Body of pancreas (tissue), 4 donors: ENCODE results near the gene NRF1. TPM values are rescaled to one million over a fixed set of nuclear protein-coding genes. Genes with fewer than 3 reads are reported as not detected.

ENCODE experiments used
- ATAC-seq: fragments of 150-250 bp; one replicate; pipeline ENCODE4 v1.9.1; 2016
- DNase-seq, 4 donors: peaks; one replicate each; pipeline ENCODE4 v3.0.0-alpha.2; 2019
- H3K27ac ChIP-seq, 4 donors: fragments of 200-600 bp; sonication (generic); 1 replicate in 3 of 4; 2 replicates in 1 of 4; pipeline versions ENCODE4 v1.5.1 to v1.6.1; 2016 to 2019; ENCODE audit warnings: mild to moderate bottlenecking in 1 of 4, mixed read lengths in 1 of 4, moderate library complexity in 1 of 4
- H3K27me3 ChIP-seq, 2 donors: fragments of 200-600 bp; sonication (generic); one replicate each; pipeline ENCODE4 v1.6.0; 2016; ENCODE audit warnings: mild to moderate bottlenecking in 1 of 2
- H3K36me3 ChIP-seq, 2 donors: fragments of 200-600 bp; sonication (generic); replicated peaks in 1 of 2; 2 replicates each; pipeline ENCODE4 v1.5.1; 2016; ENCODE audit warnings: low read depth in 2 of 2; ENCODE audit not compliant: insufficient read depth in 1 of 2
- H3K4me1 ChIP-seq: fragments of 200-600 bp; sonication (generic); one replicate; pipeline ENCODE4 v1.6.0; 2016
- H3K4me3 ChIP-seq, 2 donors: fragments of 200-600 bp; sonication (generic); 1 replicate in 1 of 2; 2 replicates in 1 of 2; pipeline ENCODE4 v1.5.1; 2016 to 2019
- H3K9me3 ChIP-seq, 3 donors: fragments of 200-600 bp; sonication (generic); 1 replicate in 2 of 3; 2 replicates in 1 of 3; pipeline ENCODE4 v1.5.1; 2016
- POLR2A ChIP-seq, 3 donors: fragments of 450-650 bp; IDR thresholded peaks; one replicate each; pipeline ENCODE4 v1.6.1; 2016; ENCODE audit warnings: antibody characterized with exemption in 3 of 3, mild to moderate bottlenecking in 2 of 3
- WGBS, 2 donors: methylation state at CpG; one replicate each; pipeline ENCODE4 v1.1.5; 2017; 5-methylcytosine and 5-hydroxymethylcytosine counted together
- intact Hi-C: fragments of 100-400 bp; cut with DNase I; formaldehyde crosslinking; loops from one replicate; pipeline ENCODE4 v1.15.1; 2023
- total RNA-seq, 2 donors: library from RNA; depleted of rRNA; stranded (reverse); fragments of >200 nt; gene quantifications; one replicate each; pipeline ENCODE4 v1.1.0, GENCODE V29; 2016
- TF ChIP-seq, protein P1 (sequence below), 7 experiments: fragments of 450-650 bp in 4 of 7; fragments of 200-600 bp in 3 of 7; sonication (generic) in 3 of 7; IDR thresholded peaks; one replicate each; pipeline ENCODE4 v1.5.1; 2016 to 2019; ENCODE audit warnings: antibody characterized with exemption in 7 of 7

NRF1 gene
- total RNA-seq, 2 donors from 2014 or later = 10.1 to 11.9 TPM

- no peak for TF ChIP-seq POLR2A (IDR thresholded peaks at IDR 0.05)
- TF ChIP-seq, protein P1, sequence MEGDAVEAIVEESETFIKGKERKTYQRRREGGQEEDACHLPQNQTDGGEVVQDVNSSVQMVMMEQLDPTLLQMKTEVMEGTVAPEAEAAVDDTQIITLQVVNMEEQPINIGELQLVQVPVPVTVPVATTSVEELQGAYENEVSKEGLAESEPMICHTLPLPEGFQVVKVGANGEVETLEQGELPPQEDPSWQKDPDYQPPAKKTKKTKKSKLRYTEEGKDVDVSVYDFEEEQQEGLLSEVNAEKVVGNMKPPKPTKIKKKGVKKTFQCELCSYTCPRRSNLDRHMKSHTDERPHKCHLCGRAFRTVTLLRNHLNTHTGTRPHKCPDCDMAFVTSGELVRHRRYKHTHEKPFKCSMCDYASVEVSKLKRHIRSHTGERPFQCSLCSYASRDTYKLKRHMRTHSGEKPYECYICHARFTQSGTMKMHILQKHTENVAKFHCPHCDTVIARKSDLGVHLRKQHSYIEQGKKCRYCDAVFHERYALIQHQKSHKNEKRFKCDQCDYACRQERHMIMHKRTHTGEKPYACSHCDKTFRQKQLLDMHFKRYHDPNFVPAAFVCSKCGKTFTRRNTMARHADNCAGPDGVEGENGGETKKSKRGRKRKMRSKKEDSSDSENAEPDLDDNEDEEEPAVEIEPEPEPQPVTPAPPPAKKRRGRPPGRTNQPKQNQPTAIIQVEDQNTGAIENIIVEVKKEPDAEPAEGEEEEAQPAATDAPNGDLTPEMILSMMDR (IDR thresholded peaks at IDR 0.05) = no peak
- ATAC-seq (no peak), DNase-seq (no peak)
- Histone ChIP-seq H3K27me3 (no peaks in the 10 kb centered on the region), H3K36me3 (no peaks in the 10 kb centered on the region), H3K4me1 (peaks cover 7% of the 10 kb centered on the region), H3K4me3 (no peak overlapping the region), H3K9me3 (no peaks in the 10 kb centered on the region), H3K27ac (no peak overlapping the region)
- intact Hi-C loops = no loop called here
- 86 to 89% methylated on average over 10 of the region's 10 CpGs for WGBS, 2 donors
Measured at GRCh38 chr7:129740574-129741410, 129.3 kb downstream of the NRF1 start.

GRCh38 chr7:129741743-129742213 is 130.3 kb downstream of the NRF1 start:
- ATAC-seq (no peak), DNase-seq (no peak)
- intact Hi-C loops = no loop called here
- Histone ChIP-seq H3K36me3 (no peaks in the 10 kb centered on the region), H3K9me3 (no peaks in the 10 kb centered on the region), H3K4me3 (no peak overlapping the region), H3K27ac (no peak overlapping the region), H3K27me3 (no peaks in the 10 kb centered on the region), H3K4me1 (peaks cover 7% of the 10 kb centered on the region)
- no peak for TF ChIP-seq POLR2A (IDR thresholded peaks at IDR 0.05)
- TF ChIP-seq, protein P1 (IDR thresholded peaks at IDR 0.05) = no peak
- 43 to 49% methylated on average over 2 of the region's 2 CpGs for WGBS, 2 donors

DNA sequence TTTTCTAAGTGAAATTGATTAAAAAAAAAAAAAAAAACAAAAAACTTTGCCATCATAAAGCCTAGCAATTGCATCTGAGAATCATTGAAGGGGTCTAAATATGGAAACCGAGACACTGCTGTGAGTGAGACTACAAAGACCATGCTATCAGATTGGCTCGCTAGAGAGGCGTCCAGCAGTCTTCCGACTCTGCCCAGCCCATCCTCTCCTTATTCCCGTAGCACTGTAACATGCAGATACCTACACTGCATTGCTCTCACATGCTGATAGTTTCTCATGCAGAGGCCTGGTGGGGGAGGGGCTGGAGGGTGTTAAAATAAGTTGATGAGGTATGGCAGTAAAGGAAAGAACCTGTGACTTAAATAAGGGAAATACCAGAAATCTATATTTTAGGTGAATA is 130.7 kb downstream of the NRF1 start:
- Histone ChIP-seq H3K9me3 (no peaks in the 10 kb centered on the region), H3K4me1 (peaks cover 7% of the 10 kb centered on the region), H3K36me3 (no peaks in the 10 kb centered on the region), H3K27me3 (no peaks in the 10 kb centered on the region), H3K27ac (no peak overlapping the region), H3K4me3 (no peak overlapping the region)
- TF ChIP-seq, protein P1 (IDR thresholded peaks at IDR 0.05) = no peak
- no peak for TF ChIP-seq POLR2A (IDR thresholded peaks at IDR 0.05)
- DNase-seq (no peak), ATAC-seq (no peak)
- intact Hi-C loops = no loop called here
- 92 to 96% methylated on average over 5 of the region's 5 CpGs for WGBS, 2 donors

- 65 to 74% methylated on average over 4 of the region's 4 CpGs for WGBS, 2 donors
- Histone ChIP-seq H3K9me3 (no peaks in the 10 kb centered on the region), H3K36me3 (no peaks in the 10 kb centered on the region), H3K27me3 (no peaks in the 10 kb centered on the region), H3K27ac (no peak overlapping the region), H3K4me1 (no peaks in the 10 kb centered on the region), H3K4me3 (no peak overlapping the region)
- ATAC-seq = no peak
- TF ChIP-seq POLR2A (IDR thresholded peaks at IDR 0.05) = no peak
- TF ChIP-seq, protein P1 (IDR thresholded peaks at IDR 0.05) = no peak
- intact Hi-C loops = no loop called here
- DNase-seq = no peak
Measured at GRCh38 chr7:129746857-129747529, 135.5 kb downstream of the NRF1 start.
